Endodermal cell (in vitro differentiated cells): Measurements from ENCODE around the gene ATP1A2. TPM values are rescaled to one million over a fixed set of nuclear protein-coding genes. Genes with fewer than 3 reads are reported as not detected.

Source experiments
- DNase-seq: peaks from one replicate; pipeline ENCODE4 v3.0.0-alpha.2; 2017
- H3K27ac ChIP-seq: 2 replicates; pipeline ENCODE4 v1.5.1; 2013; ENCODE audit warnings: mild to moderate bottlenecking, low read depth, low read length, moderate library complexity
- H3K27me3 ChIP-seq: 2 replicates; pipeline ENCODE4 v1.6.1; 2013; ENCODE audit warnings: mild to moderate bottlenecking, low read length, moderate library complexity; ENCODE audit not compliant: insufficient read depth, control insufficient read depth, poor library complexity, severe bottlenecking
- H3K36me3 ChIP-seq: 2 replicates; pipeline ENCODE4 v1.7.0; 2013; ENCODE audit warnings: mild to moderate bottlenecking, low read length, moderate library complexity; ENCODE audit not compliant: control insufficient read depth, insufficient read depth
- H3K4me1 ChIP-seq: one replicate; pipeline ENCODE4 v1.7.0; 2013; ENCODE audit warnings: low read length; ENCODE audit not compliant: control insufficient read depth, insufficient read depth
- H3K4me3 ChIP-seq: 2 replicates; pipeline ENCODE4 v1.5.1; 2013; ENCODE audit warnings: mild to moderate bottlenecking, low read length, moderate library complexity
- H3K9ac ChIP-seq: 2 replicates; pipeline ENCODE4 v1.6.1; 2013; ENCODE audit warnings: mild to moderate bottlenecking, low read length, moderate library complexity; ENCODE audit not compliant: poor library complexity, severe bottlenecking; ENCODE audit errors: extremely low read depth
- H3K9me3 ChIP-seq: 2 replicates; pipeline ENCODE4 v1.6.1; 2013; ENCODE audit warnings: mild to moderate bottlenecking, low read length, moderate library complexity; ENCODE audit not compliant: control insufficient read depth
- H3K27ac Mint-ChIP-seq: 2 replicates; pipeline ENCODE4 v1.8.0; 2020; ENCODE audit warnings: mixed read lengths
- H3K27me3 Mint-ChIP-seq: 2 replicates; pipeline ENCODE4 v1.8.0; 2021; ENCODE audit warnings: mild to moderate bottlenecking, mixed read lengths; ENCODE audit not compliant: insufficient read depth
- H3K36me3 Mint-ChIP-seq: 2 replicates; pipeline ENCODE4 v1.8.0; 2020; ENCODE audit warnings: low read depth, mixed read lengths
- H3K4me1 Mint-ChIP-seq: 2 replicates; pipeline ENCODE4 v1.8.0; 2020; ENCODE audit warnings: mixed read lengths
- H3K4me3 Mint-ChIP-seq: 2 replicates; pipeline ENCODE4 v1.8.0; 2020; ENCODE audit warnings: mild to moderate bottlenecking, moderate library complexity, mixed read lengths
- H3K9me3 Mint-ChIP-seq: 2 replicates; pipeline ENCODE4 v1.8.0; 2020; ENCODE audit warnings: mild to moderate bottlenecking, mixed read lengths
- CTCF ChIP-seq: fragments of 200-600 bp; sonication (generic); conservative IDR thresholded peaks from 2 replicates; pipeline ENCODE4 v1.5.0; 2021; ENCODE audit warnings: antibody characterized with exemption, mild to moderate bottlenecking
- total RNA-seq, 2 donors: library from RNA; stranded (reverse); fragmentation: NEBNext Ultra II Directional in 1 of 2; extraction: Animal tissue kit (Norgen Biotek cat#: 25700) in 1 of 2; gene quantifications; 2 replicates in 1 of 2; 3 replicates in 1 of 2; pipeline ENCODE4 v1.2.1, GENCODE V29; 2021

ATP1A2 gene
- total RNA-seq, 2 donors from 2014 or later = 3.0 to 3.2 TPM

GRCh38 chr1:160192234-160192633 is 76.7 kb downstream of the ATP1A2 start:
- no peaks in the 10 kb centered on the region for H3K36me3 ChIP-seq
- Mint-ChIP-seq H3K9me3 (no peaks in the 10 kb centered on the region), H3K36me3 (no peaks in the 10 kb centered on the region), H3K4me3 (no peak overlapping the region), H3K4me1 (peaks cover 7% of the 10 kb centered on the region), H3K27ac (no peak overlapping the region), H3K27me3 (peaks cover 1% of the 10 kb centered on the region)
- no peak overlapping the region for H3K4me3 ChIP-seq
- H3K9ac ChIP-seq = no peak overlapping the region
- DNase-seq = no peak
- H3K9me3 ChIP-seq = no peaks in the 10 kb centered on the region
- no peaks in the 10 kb centered on the region for H3K4me1 ChIP-seq
- H3K27ac ChIP-seq = no peak overlapping the region
- no peak for TF ChIP-seq CTCF
- H3K27me3 ChIP-seq = no peaks in the 10 kb centered on the region

Other genes starting within 250 kb of the ATP1A2 start
- under 1 TPM; 0.49 to 0.55 TPM for gene CFAP45, start 215.6 kb upstream of the ATP1A2 start, total RNA-seq
- gene TAGLN2, start 190.3 kb upstream of the ATP1A2 start, total RNA-seq = 100 to 1,000 TPM; 136 to 221 TPM
- 1 to 10 TPM; 7.5 to 9.2 TPM for gene IGSF9, start 170.1 kb upstream of the ATP1A2 start, total RNA-seq
- gene SLAMF9, start 161.5 kb upstream of the ATP1A2 start, total RNA-seq = not detected
- gene PIGM, start 83.8 kb upstream of the ATP1A2 start, total RNA-seq = 1 to 10 TPM; 4.6 to 5.2 TPM
- under 1 TPM in 1 of 2 donors, not detected in 1; 0.26 TPM for gene KCNJ10, start 45.6 kb upstream of the ATP1A2 start, total RNA-seq
- gene KCNJ9, start 34.2 kb upstream of the ATP1A2 start, total RNA-seq = not detected
- 10 to 100 TPM; 34.5 to 35.9 TPM for gene IGSF8, start 17.1 kb upstream of the ATP1A2 start, total RNA-seq
- gene ATP1A4, start 35.8 kb downstream of the ATP1A2 start, total RNA-seq = under 1 TPM; 0.55 to 0.75 TPM
- under 1 TPM; 0.29 to 0.77 TPM for gene CASQ1, start 74.8 kb downstream of the ATP1A2 start, total RNA-seq
- gene PEA15, start 89.6 kb downstream of the ATP1A2 start, total RNA-seq = 10 to 100 TPM; 55.9 to 56.3 TPM
- gene DCAF8, start 146.8 kb downstream of the ATP1A2 start, total RNA-seq = 100 to 1,000 TPM; 185 to 238 TPM
- 100 to 1,000 TPM in 1 of 2 donors, 10 to 100 TPM in 1; 94.7 to 102 TPM for gene PEX19, start 169.4 kb downstream of the ATP1A2 start, total RNA-seq
- 100 to 1,000 TPM; 159 to 174 TPM for gene COPA, start 227.5 kb downstream of the ATP1A2 start, total RNA-seq
- gene NCSTN, start 227.6 kb downstream of the ATP1A2 start, total RNA-seq = 100 to 1,000 TPM; 103 to 107 TPM